ENCODE measurements around the gene ZNF687.

The ZNF687 gene

DNA sequence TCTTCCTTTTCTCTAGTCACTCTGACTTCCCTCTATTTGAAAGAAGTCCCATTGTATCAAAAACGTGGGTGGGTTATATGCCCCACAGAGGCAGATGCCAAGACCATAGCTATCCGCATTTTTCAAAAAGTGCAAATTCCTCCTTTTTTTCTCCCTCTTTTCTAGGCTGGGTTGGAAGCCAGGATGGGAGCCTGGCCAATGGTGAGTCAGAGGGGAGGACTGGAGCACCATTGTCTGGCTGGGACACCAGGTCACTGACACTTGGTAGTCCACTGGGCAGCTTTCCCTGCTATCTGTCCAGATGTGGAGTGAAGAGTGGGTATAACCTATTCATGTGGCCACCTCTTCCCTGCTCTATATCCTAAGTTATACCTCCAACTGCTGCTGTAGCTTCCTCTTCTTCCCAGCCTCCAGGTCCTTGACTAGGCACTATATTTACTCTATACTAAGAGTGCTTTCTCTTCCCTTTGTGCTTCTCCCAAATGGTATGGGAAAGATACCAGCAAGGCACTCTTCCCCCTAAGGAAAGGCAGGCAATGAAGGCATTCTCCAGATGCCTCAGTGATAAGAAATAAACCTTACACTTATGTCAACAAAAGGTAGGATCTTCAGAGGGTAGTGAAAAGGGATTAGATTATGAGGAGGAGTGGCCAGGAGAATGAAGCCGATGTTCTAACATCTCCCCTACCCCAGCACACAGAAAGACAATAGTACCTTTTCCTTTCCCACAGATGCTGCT is 32.2 kb downstream of the ZNF687 start:
- DNase-seq: no peak

DNA sequence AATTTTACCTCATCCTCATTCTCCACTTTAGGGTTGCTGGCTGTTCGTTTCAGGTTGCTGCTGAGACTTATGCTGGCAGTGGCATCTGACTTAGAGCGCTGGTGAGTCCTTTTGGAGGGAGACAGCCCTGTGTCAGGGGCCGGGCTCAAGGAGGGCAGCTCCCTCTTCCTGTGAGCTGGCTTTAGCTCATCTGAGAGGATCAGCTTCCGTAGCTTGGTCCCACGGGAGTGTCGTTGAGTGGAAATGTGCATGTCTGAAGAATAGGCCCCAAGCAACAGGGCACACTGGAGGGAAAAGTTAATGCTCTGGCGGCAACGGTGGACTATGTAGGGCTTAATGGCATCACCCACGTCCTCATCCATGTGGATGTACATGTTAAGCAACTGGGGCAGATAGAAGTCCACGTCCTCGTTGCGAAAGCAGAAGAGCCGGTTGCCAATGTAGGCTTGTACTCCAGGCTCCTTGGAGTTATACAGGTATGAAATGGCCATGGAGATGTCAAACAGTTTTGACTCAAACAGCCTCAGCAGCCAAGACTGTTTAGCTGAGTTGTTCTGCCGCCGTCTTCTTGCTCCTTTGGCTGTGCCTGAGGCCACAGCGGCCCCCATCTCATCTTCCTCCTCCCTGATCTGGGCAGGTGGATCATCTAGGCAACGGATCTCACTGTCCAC is 33.6 kb downstream of the ZNF687 start:
- DNase-seq: no peak

DNA sequence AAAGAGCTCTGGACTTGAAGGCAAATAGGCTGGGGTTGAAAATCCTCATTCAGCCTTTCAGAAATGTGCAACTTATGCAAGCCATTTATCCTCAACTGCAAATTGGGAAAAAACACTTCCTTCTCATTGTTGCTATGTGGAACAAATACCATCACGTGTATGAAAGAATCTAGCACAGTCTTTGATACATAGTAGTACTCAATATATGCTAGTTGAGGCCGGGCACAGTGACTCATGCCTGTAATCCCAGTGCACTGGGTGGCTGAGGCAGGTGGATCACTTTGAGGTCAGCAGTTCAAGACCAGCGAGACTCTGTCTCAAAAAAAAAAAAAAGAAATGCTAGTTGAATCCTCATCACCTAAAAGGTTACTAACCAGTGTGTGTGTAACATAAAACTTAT is 36.9 kb downstream of the ZNF687 start:
- DNase-seq: no peak

DNA sequence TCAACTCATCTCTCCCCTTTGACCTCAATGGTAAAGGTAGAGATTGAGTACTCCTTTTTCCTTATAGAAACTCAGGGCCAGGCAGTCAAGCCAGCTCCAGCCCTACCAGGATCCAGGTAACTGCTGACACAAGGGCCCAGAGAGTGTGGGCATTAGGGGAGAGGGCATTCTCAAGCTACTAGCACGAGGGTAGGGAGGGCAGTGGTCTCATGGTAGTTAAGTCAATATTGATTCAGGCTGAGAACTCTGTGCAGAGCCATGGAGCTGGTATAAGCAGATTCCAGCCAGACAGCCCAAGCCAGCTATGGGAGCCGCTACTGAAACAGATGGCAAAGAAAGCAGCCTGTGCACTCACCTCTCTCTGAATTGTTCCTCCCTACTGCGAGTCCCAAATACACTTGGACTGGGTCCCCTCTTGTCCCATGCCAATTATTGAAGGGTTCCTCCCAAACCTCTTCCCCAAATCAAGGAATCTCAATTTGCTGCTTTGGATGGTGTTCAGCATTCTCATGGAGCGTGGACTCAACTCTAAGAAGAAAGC is 42.4 kb downstream of the ZNF687 start:
- DNase-seq: no peak

DNA sequence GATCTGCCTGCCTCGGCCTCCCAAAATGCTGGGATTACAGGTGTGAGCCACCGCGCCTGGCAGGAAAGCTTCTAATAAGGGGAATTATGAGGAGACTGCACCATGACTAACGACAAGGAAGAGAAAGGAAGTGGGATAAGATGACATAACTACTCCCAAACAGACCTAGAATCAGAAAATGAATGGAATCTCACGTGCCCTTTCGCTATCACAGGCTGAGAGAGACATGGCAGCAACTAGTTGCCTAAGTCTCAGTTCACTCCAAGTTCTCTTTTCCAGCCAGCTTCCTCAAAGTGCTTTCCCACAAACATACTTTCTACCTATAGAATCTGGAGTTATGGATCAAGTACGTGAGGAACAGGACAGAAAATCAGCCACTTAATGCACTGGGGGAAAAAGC is 43.1 kb downstream of the ZNF687 start:
- DNase-seq: no peak

DNA sequence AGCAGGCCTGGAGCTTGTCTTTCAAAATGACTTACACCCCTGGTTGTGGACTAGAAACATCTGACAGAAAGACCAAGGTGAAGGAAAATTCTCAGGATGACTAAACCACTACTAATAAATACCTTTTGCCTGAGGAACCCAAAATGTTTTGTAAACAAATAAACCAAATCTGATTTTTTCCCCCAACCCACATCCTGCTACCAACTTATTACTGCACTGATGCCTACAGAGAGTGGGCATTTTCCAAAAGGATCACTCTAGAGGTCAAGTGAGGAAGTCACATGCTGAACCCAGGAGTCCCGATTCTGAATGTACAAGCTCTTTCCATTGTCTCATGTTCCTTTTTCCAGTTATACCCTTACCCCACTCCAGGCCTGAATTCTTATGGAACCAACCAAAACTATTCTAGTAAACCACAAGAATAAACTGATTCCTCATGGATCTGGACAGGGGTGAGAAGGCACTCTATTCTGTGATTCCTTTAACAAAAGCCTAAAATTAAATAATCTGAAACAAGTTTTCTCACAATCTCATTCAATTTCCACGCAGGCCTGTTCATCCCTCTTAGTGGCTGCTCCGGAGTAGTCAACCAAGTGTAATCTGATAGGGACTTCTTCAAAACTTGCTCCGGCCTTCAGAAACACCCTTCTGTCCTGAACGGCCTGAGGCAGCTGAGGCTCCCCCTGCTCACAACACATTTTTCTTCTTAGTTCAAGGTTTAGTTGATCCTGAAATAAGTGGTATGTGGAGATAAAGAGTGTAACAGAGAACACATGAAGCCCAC is 43.7 kb downstream of the ZNF687 start:
- no peak for DNase-seq

DNA sequence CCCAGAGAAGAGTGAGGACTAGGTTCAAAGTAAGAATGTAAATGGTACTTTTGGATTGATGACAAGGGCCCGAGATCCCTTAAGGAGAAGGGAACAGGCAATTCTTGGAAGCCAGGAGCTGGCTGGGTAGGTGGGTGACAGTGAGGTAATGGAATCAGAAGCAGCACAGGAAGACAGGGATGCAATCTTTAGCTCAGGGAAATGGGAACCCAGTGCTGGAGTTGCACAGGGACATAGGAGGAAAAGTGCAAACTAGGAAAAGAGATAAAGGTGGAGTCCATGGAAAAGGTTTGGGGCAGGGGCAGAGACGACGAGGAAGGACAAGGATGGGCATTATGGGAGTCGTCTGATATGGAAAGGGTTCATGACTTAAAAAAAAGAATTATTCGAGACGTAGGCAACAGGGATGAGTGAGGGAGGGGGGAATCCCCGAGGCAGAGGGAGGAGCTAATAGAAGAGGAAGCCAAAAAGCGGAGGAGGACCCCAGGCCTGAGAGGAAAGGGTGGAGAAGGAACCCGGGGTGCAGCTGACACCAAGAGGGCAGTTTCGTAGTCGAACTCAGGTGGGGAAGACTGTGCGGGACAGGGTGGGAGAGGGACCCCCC is 44.6 kb downstream of the ZNF687 start:
- peak in 1 of 4 experiments; percentile 39 for DNase-seq

DNA sequence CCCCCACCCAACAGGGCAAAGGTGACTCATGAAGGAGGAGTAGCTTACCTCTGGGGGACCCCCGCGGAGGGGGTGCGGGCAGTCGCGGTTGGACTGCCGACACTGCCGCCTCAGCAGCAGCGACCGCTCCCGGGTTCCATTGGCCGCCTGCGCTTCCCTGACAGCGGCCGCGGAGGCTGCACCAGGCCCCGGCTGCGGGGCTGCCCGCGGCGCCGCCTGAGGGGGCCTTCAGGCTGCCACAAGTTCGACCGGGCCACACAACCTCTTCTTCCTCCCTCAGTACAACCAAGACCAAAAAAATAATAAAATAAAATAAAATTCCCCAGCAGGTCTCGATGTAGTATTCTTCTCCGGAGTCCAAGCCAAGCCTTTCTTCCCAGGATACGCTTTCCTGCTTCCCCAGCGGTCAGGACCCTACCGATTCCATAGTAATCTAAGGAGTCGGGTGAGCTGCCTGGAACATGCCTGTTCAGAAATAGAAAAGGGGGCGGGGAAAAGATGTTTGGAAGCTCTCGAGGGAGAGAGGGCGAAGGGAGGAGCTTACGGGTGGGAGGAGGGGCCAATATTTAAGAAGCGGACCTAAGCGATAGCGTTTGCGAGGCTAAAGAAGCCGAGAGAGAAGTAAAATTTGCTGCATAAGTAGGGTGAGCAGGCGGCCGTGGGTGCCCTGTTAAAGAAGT is 45.3 kb downstream of the ZNF687 start, which contains the start of gene PI4KB:
Gene PI4KB, minus strand, starts transcription at position 194 of the 680 bp plus-strand sequence. CDS start 10,935 bp downstream, outside the sequence.
- peak; percentile 58 to 72 (median 67) for DNase-seq

DNA sequence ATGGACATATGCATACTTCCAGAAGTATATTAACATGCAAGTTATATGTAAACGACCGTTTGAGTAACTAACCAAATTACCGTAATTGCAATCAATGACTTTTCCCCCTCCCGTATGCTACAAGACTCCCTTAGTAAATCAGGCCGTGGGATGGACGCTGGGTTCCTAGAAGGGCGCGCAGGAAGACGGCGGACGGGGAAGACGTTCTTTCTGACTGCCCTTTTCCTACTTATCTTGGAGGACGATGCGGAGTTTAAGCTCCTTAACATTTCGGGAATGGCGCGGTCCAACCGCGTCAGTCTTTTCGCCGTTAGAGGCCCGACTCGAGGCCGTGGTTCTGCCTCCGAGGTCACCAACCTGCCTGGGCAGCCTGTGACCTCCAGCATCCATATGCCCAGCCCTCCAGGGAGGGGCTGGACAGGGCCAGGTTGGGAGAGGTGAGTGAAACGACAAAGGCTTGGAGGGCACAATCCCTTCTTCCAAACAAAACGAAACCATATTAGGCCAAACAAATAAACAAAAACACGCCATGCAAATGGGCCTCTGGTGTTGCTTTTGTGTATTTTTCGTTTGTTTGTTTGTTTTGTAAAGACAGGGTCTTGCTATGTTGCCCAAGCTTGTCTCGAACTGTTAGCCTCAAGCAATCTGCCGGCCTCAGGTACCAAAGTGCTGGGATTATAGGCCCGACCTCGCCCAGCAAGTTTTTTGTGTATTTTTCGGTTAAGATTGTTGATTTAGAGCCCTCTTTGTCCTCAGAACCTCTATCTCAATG is 46.0 kb downstream of the ZNF687 start:
- DNase-seq: no peak

DNA sequence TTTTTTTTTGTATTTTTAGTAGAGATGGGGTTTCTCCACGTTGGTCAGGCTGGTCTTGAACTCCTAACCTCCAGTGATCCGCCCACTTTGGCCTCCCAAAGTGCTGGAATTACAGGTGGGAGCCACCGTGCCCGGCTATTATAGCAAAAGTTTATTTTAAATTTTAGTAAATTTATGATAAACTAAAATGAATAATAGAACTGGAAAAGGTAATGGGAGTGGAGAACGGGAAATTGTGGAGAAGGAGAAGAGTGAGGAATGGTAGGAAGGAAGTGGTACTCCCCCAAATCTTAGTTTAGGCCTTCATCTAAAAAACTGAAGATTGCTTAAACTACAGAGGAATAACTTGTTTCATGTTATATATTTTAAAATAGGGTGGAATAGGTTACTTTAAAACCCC is 52.7 kb downstream of the ZNF687 start:
- no peak for DNase-seq

DNA sequence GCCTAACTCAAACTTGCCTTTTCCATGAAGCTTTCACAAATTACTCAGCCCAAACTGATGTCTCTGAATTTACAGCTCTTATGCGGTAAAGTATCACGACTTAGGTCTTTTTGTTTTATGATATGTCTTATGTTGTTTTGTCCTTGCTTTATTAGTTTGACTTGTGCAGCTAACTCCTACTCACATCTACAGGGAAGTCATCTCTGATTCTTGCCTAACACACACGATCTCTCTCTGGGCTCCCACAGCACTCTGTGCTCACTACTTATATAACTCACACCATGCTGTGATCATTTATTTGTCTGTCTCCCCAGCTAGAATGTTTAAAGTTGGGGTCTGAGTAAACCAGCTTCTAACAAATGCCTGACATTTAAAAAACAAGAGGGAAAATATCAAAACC is 54.5 kb downstream of the ZNF687 start:
- no peak for DNase-seq

DNA sequence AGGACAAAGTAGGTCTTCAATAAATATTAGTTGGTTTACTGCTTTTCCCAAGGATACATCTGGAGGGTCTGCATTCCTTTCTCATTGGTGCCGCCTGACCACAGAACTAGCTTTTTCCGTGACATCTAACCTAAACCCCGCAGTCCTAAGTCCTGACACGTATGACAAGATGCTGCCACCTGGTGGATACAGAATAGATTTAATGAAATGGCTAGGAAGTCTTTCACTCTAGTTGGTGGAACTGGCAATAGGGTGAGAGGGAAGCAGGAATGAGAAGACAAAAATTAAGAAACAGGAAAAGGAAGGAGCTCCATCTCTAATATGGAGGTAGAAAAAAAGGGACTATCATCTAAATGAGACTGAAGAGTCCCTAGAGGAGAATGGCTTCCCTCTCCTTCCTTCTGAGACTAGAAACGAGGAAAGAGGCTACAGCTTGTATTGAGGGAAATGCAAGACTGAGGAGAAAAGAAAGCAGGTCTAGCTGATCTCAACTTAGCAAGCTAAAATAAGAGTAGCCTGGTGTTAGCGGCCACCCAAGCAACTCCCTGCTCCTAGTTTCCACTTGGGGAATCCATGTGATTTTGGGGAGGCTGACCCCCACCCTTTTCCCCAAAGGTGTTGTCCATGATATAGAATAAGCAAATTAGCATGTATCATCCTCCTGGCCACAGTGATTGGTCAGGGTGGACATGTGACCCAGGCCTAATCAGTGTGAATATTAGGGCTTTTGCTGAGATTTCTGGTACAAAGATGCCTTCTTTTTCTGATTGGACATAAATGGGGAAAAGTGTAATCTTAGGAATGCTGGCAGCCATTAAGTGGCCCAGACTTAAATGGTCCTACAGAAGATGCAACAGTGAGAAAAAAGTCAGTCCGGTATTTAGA is 59.0 kb downstream of the ZNF687 start:
- DNase-seq: peak in 2 of 4 experiments; percentile 5 to 33
